NCI-H510A treated with DMSO at 0.1 percent for 48 hours (cell line): ENCODE data around the gene OR6P1.

ENCODE experiments used
- DNase-seq: peaks from one replicate; lab custom pipeline; 2025; lab: John Stamatoyannopoulos, UW

Gene OR6P1

DNA sequence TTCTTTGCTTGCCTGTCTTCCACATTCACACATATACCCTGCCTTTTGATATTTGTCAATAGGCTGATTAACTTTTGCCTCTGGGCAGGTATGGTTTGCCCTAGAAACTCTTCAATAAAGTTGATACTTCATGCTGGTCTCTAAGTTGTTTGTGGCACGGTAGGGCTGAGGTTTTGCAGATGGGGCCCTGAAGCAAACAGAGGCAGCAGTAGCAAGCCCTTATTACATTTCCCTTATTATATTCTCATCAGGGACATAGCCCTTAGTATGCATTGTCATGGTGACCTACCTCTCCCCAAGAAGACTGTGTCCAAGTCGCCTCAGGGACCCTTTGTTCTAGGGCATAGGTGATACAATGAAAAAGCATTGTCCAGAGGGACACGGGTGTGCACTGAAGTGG, at the start of gene OR6P1:
Gene OR6P1, minus strand, starts transcription at position 101 of the 400 bp plus-strand sequence. CDS start 6,976 bp downstream, outside the sequence.
- no peak for DNase-seq

DNA sequence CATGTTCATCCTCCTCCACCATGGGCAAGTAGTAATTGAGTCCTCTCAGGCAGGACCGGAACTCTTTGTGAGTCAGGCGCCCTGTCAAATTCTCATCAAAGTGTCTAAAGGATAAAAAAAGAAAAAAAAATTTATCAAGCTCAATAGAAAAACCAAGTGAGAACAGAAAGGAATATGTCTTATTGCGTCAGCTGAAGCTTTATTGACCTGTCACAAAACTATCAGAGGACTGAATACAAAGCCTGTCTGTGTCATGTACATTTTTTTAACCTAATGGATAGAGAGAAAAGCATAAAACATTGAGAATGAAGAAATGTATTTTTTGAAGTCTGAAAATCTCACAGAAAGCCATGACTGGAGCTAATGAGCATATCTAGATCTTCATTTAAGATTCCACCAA, 43.4 kb upstream of the OR6P1 start:
- no peak for DNase-seq

DNA sequence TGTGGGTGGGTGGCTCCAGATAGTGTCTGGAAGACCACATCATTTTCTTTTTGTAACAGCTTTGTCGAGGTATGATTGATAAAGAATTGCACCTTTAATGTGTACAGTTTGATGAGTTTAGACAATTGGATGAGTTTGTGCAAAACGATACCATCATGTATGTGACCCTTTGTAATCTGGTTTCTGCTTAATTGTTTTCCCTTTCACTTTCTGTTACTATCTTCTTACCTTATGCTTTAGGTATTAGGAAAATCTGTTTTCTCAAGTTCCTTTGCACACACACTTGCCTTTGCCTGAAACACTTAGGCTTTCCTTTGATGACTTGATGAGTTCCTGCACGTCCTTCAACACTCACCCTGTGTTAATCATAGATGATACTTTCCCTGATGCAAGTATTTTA, 41.5 kb upstream of the OR6P1 start:
- DNase-seq = no peak

DNA sequence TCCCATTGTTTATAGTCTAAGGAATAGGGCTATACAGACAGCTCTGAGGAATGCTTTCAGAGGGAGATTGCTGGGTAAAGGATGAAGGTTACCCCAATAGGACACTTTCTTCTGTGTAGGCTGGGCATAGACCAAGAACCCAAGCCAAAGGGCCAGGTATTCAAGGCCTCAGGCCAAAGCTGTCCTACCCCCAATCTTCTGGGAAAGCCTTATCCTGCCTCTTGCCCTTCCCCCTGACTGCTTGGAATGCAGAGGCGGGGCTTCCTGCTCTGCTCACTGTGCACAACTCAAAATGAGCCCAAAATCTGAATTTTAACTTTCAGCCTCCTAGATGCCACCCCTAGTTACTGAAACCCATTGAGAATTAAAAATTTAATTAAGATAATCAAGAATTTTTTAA, 36.9 kb upstream of the OR6P1 start:
- no peak for DNase-seq

GRCh38 chr1:158604968-158605367, 34.6 kb upstream of the OR6P1 start, which contains the start of gene OR10Z1:
Gene OR10Z1, plus strand, starts transcription at chr1:158605268. Its CDS starts 1,171 bp downstream, at chr1:158606439.
- DNase-seq = no peak

GRCh38 chr1:158600735-158601134, 30.4 kb upstream of the OR6P1 start:
- DNase-seq = no peak

DNA sequence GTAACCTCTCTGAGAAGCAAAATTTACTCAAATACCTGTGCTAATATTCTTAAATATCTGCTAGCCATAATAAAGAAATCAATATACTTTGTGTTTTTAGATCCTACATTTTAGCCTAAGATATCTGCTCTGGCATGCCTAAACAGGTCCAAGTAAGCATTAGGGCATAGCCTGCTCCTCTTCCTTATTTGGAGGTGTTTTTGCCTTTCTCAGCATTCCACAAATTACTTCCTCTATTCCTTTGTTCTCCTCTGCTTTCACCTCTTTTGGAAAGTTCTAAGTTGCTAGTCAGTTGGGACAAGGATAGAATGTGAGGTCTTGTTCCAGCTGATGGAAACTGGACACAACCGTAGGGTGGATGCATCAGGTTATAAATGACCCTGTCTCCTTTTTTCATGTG, 16.6 kb upstream of the OR6P1 start:
- DNase-seq = no peak

DNA sequence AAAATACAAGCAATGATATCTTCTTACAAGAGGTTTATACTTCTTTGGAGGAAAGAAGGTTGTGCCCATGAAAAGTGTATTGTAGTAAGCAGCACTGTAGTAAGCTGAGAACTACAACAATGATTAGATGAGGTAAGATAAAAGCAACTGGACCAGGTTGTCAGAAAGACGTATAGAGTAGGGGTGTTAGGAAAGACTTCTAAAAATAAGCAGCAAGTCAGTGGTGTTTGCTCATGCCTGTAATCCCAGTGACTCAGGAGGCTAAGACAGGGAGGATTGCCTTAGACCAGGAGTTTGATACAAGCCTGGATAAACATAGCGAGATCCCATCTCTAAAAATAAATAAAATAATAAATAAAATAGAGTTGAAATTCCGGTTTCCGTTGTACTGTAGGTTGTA, 13.6 kb upstream of the OR6P1 start:
- DNase-seq = no peak

DNA sequence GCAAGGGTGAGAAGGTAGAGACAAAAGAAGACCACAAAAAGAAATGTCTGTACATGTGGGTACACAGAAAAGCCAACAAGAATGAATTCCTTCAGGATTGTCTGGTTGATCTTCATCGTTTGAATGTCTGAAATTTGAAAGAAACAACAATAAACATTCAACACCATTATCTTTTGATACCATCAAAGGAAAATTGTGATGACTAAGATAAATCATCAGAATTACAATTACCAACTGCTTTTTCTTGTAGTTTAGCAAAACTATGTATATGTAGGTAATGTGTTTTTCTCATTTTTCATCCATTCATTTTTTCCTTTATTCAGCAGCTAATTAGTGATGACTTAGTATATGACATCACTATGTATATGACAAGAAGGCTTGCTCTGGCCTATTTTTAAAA, 9.4 kb upstream of the OR6P1 start, which contains the start of gene OR10X1:
Gene OR10X1, minus strand, starts transcription at position 167 of the 400 bp plus-strand sequence. Its CDS starts 0 bp downstream, at position 167.
- no peak for DNase-seq

DNA sequence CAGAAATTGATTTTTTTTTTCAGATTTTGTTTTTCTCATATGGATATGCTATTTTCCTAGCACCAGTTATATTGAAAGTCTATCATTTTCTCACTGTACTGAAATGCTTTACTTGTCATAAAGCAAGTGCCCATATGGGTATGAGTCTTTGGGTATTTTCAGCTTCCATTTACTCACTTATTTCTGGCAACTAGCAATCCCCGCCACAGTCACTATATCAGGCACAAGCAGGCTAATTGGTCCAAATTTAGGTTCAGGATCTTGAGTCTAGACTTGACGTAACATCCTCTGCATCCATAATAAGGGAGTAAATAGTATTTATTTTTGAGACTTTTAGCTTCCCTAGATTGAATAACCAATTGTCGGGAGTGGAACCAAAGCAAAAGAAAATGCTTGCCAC, 7.2 kb upstream of the OR6P1 start:
- no peak for DNase-seq

DNA sequence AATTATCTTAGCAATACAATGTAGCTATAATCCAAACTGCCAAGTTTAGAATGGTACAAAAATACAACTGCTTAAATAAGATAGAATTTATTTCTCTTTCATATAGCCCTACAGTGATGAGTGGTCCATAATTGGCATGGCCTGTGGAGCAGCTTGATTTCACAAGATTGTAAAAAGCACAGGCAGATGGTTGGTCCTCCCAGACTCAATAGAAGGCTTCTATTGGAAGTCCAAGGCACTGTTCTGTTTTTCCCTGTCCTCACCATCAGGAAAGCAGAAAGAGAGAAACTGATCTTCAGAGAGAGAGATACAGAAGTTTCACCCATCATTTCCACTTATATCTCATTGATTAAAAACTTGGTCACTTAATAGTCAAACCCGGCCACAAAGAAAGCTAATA, 1.8 kb upstream of the OR6P1 start:
- no peak for DNase-seq

- no peak for DNase-seq
These were observed 5.8 kb downstream of the OR6P1 start for GRCh38 chr1:158564608-158565007.

DNA sequence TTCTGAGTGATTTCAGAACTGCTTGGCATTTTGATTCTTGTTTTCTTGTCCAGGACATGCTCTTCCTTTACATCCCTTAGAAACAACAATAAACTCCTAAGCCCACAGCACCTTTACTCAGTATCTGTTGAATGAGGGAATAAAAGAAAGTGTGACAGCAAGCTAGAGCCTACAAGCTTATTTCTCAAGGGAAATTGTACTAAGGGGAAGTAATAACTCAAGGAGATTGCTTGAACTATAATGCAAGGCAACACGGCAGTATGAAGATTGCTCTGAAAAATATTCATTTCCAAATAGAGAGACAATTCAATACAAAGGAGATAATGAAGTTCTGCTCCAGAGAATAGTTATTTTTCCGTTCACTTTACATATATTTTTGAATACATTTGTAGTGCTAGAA, 6.5 kb downstream of the OR6P1 start:
- DNase-seq = no peak

- no peak for DNase-seq
These were observed 10.7 kb downstream of the OR6P1 start for GRCh38 chr1:158559696-158560095.

GRCh38 chr1:158554352-158554751, 16.0 kb downstream of the OR6P1 start, which contains the start of gene OR6Y1:
Gene OR6Y1, minus strand, starts transcription at chr1:158554405. Its CDS starts 6,300 bp downstream, at chr1:158548105.
- no peak for DNase-seq

DNA sequence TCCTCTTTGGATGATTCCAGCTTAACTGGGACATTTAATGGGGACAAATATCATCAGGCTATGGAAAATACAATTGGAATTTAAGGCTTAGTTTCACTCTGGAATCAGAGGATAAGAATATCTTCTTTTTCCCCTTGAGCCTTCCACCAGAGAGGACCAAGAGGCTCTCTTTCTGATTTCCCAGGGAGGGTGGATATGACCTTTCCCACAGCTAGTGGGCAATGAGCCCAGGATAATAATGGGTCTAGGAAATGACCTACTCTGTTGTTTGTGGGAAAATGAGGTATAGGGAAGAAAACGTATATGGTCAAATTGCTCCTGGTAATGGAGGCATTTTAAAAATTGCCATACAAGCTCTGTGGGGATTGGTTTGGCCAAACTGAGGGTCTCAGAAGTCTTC, 18.1 kb downstream of the OR6P1 start:
- DNase-seq = no peak

DNA sequence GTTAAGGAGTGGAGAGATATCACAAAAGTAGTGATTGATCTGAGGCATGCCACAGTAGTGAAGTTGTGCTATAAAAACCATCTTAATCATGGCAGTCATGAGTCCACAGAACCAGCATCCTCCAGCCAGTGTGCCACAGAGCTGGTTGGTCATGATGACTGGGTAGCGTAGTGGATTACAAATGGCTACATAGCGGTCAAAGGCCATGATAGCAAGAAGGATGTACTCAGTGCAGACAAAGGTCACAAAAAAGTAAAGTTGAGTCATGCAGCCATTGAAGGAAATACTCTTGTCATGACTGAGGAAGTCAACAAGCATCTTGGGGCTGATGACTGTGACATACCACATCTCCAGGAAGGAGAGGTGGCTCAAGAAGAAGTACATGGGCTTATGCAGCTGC, 22.8 kb downstream of the OR6P1 start:
- DNase-seq = no peak

DNA sequence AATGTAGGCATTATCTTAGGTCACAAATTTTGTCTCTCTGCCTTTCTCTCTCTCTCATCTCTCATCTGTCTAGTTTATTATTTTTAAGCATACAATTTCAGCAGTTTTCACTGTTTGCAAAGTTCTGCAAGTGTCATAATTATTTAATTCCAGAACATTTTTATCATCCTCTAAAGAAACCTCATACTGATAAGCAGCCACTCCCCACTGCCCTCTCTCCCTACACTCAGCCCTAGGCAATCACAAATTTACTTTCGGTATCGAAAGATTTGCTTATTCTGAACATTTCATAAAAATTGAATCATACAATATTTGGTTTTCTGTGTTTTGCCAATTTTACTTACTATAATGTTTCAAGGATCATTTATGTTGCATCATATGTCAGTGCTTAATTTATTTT, 32.8 kb downstream of the OR6P1 start:
- DNase-seq = no peak

DNA sequence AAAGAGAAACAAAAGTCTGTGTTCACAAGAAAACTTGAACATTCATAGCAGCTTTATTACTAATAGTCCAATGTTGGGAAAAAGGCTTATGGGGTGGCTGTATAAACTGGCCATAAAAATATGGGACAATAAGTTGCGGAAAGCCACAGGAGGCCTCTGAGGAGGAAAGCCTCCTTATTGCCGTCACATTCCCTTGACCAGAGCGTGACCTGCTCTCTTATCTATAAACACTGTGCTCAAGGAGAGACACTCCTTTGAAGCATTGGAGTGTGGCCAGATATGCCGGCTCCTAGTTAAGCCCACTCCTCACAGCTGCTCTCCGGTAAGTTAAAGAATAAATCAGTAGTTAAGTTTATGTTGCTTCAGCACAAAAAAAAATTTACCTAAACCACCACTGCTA, 35.9 kb downstream of the OR6P1 start:
- DNase-seq = no peak

GRCh38 chr1:158527190-158527815, 43.1 kb downstream of the OR6P1 start:
- peak; percentile 39 for DNase-seq

GRCh38 chr1:158521666-158522058, 48.7 kb downstream of the OR6P1 start:
- no peak for DNase-seq

- DNase-seq = no peak
These were observed 49.3 kb downstream of the OR6P1 start for GRCh38 chr1:158520955-158521665.

GRCh38 chr1:158520021-158520420, 50.4 kb downstream of the OR6P1 start:
- no peak for DNase-seq

DNA sequence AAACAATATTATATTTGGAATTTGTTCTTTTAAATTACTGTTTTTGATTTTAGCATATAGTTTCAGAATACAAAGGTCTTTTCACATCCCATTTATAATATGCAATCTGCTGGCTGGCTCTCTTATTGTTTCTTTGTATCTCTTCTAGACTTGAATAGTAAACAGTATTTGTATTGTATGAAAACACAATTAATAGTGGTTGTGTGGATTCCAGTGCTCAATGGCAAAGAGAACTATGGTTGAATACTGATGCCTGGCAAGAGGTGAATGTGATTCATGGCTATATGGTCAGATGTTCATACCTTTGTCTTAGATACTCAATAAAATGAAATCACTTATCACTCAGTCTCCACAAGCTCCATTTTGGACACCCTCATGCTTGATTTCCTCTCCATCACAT, 53.4 kb downstream of the OR6P1 start:
- no peak for DNase-seq
